Kidney (tissue), 14 donors: ENCODE data around the gene MFN1. TPM values are rescaled to one million over a fixed set of nuclear protein-coding genes. Genes with fewer than 3 reads are reported as not detected.

Experiments used
- DNase-seq, 5 donors: peaks; one replicate each; pipeline ENCODE4 v3.0.0-alpha.2; 2013 to 2020
- FAIRE-seq: peaks from 2 replicates; lab custom pipeline; 2012; peaks lifted over from hg19 to GRCh38; lab: Jason Lieb, UNC
- H3K27ac ChIP-seq, 2 donors: one replicate each; pipeline ENCODE4 v1.7.0; 2013; ENCODE audit warnings: low read depth in 2 of 2, low read length in 2 of 2, inconsistent platforms in 1 of 2
- H3K27me3 ChIP-seq: one replicate; pipeline ENCODE4 v1.7.1; 2013; ENCODE audit warnings: low read length, inconsistent platforms; ENCODE audit not compliant: control insufficient read depth, insufficient read depth
- H3K36me3 ChIP-seq, 3 donors: one replicate each; pipeline versions ENCODE4 v1.7.0 to v1.7.1; 2013; ENCODE audit warnings: low read length in 3 of 3, control low read depth in 1 of 3, inconsistent platforms in 1 of 3; ENCODE audit not compliant: insufficient read depth in 3 of 3, control insufficient read depth in 2 of 3
- H3K4me1 ChIP-seq, 3 donors: one replicate each; pipeline versions ENCODE4 v1.7.0 to v1.7.1; 2013; ENCODE audit warnings: low read length in 3 of 3, inconsistent platforms in 1 of 3, low read depth in 1 of 3; ENCODE audit not compliant: control insufficient read depth in 2 of 3, insufficient read depth in 2 of 3
- H3K4me3 ChIP-seq, 3 donors: one replicate each; pipeline versions ENCODE4 v1.7.0 to v1.8.1; 2013; ENCODE audit warnings: low read length in 3 of 3, control low read depth in 1 of 3, inconsistent platforms in 1 of 3
- H3K9ac ChIP-seq, 3 donors: one replicate each; pipeline versions ENCODE4 v1.7.0 to v1.7.1; 2013; ENCODE audit warnings: low read length in 3 of 3, control low read depth in 1 of 3, inconsistent platforms in 1 of 3
- H3K9me3 ChIP-seq, 3 donors: one replicate each; pipeline versions ENCODE4 v1.7.0 to v1.7.1; 2013; ENCODE audit warnings: low read length in 3 of 3, control low read depth in 1 of 3, inconsistent platforms in 1 of 3; ENCODE audit not compliant: control insufficient read depth in 2 of 3, insufficient read depth in 1 of 3
- intact Hi-C: fragments of 100-400 bp; cut with DNase I; formaldehyde crosslinking; loops from one replicate; pipeline ENCODE4 v1.11.1; 2022
- polyA plus RNA-seq: library from polyadenylated mRNA; stranded (reverse); fragments of 350-450 nt; fragmentation: Illumina TruSeq; extraction: RNeasy Lipid Tissue Mini Kit (QIAGEN cat#74804); gene quantifications from one replicate; pipeline ENCODE4 v1.2.3, GENCODE V29; 2014; ENCODE audit warnings: low read depth, low replicate concordance; ENCODE audit not compliant: insufficient read depth
- total RNA-seq: library from RNA; stranded (reverse); fragmentation: NEBNext Ultra II Directional; extraction: Animal tissue kit (Norgen Biotek cat#: 25700); gene quantifications from one replicate; pipeline ENCODE4 v1.2.1, GENCODE V29; 2021
- TF ChIP-seq, protein P1 (sequence below): IDR thresholded peaks from 3 replicates; pipeline ENCODE4 v1.5.1; 2012; ENCODE audit warnings: mild to moderate bottlenecking, moderate library complexity, borderline replicate concordance; ENCODE audit not compliant: insufficient read depth; ENCODE audit errors: extremely low read depth
- donor health status: control.
- donor health status: control.
- donor health status: control.
- donor health status: control.
- donor health status: control.
- donor health status: DM: yes; HTN: yes; CAD: no.
- donor health status: Normal renal cell carcinoma (clear cell type).

The MFN1 gene
- total and polyA plus RNA-seq, 2 donors from 2014 or later = 16.6 to 50.2 TPM

- FAIRE-seq (no peak), DNase-seq (peak; percentile 78 to 93 (median 82))
- Histone ChIP-seq H3K4me1 (peaks cover 0 to 13% (median 2%) of the 10 kb centered on the region in 3 donors), H3K9ac (peak overlapping the region; percentile 84 to 92 (median 85)), H3K27me3 (no peaks in the 10 kb centered on the region), H3K36me3 (no peaks in the 10 kb centered on the region), H3K4me3 (peak overlapping the region; percentile 84 to 91 (median 90)), H3K27ac (peak overlapping the region; percentile 87 to 96), H3K9me3 (no peaks in the 10 kb centered on the region)
- intact Hi-C loops = no loop called here
- TF ChIP-seq, protein P1, sequence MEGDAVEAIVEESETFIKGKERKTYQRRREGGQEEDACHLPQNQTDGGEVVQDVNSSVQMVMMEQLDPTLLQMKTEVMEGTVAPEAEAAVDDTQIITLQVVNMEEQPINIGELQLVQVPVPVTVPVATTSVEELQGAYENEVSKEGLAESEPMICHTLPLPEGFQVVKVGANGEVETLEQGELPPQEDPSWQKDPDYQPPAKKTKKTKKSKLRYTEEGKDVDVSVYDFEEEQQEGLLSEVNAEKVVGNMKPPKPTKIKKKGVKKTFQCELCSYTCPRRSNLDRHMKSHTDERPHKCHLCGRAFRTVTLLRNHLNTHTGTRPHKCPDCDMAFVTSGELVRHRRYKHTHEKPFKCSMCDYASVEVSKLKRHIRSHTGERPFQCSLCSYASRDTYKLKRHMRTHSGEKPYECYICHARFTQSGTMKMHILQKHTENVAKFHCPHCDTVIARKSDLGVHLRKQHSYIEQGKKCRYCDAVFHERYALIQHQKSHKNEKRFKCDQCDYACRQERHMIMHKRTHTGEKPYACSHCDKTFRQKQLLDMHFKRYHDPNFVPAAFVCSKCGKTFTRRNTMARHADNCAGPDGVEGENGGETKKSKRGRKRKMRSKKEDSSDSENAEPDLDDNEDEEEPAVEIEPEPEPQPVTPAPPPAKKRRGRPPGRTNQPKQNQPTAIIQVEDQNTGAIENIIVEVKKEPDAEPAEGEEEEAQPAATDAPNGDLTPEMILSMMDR = no peak
Measured at GRCh38 chr3:179323197-179324110, 24.1 kb upstream of the MFN1 start.

DNA sequence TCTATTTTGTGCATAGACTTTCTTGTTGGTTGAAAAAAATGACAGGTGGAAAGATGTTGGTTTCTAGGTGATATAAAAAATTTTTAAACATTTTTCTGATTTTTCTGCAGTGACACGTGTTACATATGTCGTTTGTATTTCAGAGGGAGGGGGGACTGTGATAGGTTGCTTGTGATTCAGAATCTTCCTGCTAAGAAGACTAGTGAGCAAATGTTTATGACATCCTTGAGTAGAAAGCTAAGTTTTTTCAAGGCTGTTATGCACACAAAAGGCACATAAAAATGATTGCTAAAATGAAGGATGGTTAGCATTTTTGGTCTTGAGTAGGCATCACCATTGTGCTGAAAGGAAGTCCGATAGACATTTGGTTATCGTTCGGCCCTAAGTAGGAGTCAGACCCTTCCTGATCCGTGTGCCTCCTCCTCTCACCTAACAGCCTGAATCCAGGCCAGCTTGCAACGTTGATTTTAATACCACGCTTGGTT, 23.2 kb upstream of the MFN1 start:
- Histone ChIP-seq H3K9me3 (no peaks in the 10 kb centered on the region), H3K27ac (no peak overlapping the region), H3K36me3 (peaks cover 4 to 7% (median 5%) of the 10 kb centered on the region in 3 donors), H3K4me3 (peak overlapping the region; percentile 84 to 91 (median 90)), H3K9ac (peak overlapping the region; percentile 84 to 92 (median 85)), H3K4me1 (peaks cover 0 to 13% (median 2%) of the 10 kb centered on the region in 3 donors), H3K27me3 (no peaks in the 10 kb centered on the region)
- TF ChIP-seq, protein P1 = no peak
- DNase-seq (peak in 2 of 5 donors; percentile 29 to 34), FAIRE-seq (no peak)
- intact Hi-C loops = no loop called here

- DNase-seq = no peak
- Histone ChIP-seq H3K27ac (no peak overlapping the region), H3K27me3 (no peaks in the 10 kb centered on the region), H3K9ac (no peak overlapping the region), H3K36me3 (peaks cover 15 to 44% (median 24%) of the 10 kb centered on the region in 3 donors), H3K4me3 (no peak overlapping the region), H3K4me1 (no peaks in the 10 kb centered on the region), H3K9me3 (no peaks in the 10 kb centered on the region)
- intact Hi-C loops = no loop called here
- FAIRE-seq = no peak
- TF ChIP-seq, protein P1 = no peak
Measured at GRCh38 chr3:179330438-179330837, 17.1 kb upstream of the MFN1 start.
